NOMO-1 (cell line): ENCODE measurements around the gene SLC35D2.
"Not testable (repeated sequence)": the region's sequence is repeated elsewhere in the genome, so short reads cannot be mapped to it uniquely, and the experiment has no call there.

Experiments
- DNase-seq, 2 experiments: peaks; one replicate each; lab custom pipeline; 2025; ENCODE audit not compliant: unreplicated experiment in 2 of 2; lab: John Stamatoyannopoulos, UW

Gene SLC35D2

DNA sequence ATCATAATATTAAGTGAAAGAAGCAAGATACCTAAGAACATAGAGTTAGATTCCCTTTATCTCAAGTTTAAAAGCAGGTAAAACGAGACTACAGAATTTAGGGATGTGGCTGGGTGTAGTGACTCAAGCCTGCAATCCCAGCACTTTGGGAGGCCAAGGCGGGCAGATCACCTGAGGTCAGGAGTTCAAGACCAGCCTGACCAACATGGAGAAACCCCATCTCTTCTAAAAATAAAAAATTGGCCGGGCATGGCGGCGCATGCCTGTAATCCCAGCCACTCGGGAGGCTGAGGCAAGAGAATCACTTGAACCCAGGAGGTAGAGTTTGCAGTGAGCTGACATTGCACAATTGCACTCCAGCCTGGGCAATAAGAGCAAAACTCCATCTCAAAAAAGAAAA lies 21.4 kb downstream of the SLC35D2 start:
- DNase-seq = not testable (repeated sequence)

DNA sequence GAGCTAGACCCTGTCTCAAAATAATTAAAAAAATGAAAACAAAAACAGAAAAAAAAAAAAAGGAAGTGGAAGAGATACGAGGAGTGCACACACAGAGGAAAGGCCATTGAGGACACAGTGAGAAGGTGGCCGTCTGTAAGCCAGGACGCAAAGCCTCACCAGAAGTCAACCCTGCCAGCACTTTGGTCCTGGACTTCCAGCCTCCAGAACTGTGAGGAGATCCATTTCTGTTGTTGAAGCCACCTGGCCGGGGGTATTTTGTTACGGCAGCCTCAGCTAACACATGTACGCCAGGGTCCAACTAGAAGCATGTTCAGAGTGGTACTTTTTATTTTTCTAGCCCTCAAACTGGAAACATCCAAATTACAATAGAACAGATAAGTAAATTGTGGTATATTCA lies 21.8 kb downstream of the SLC35D2 start:
- no peak for DNase-seq

DNA sequence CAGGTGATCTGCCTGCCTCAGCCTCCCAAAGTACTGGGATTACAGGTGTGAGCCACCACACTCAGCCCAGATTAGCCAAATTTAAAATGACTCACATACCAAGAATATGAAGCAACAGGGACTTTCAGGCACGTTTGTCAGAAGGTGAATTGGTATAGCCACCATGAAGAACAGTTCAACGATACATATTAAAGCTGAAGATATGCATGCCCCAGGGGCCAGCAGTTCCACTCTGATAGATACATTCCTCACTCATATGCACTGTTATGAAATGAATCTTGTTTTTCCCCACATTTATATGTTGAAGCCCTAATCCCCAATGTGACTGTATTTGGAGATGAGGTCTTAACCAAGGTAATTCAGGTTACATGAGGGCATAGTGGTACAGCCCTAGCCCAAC lies 22.5 kb downstream of the SLC35D2 start:
- no peak for DNase-seq

DNA sequence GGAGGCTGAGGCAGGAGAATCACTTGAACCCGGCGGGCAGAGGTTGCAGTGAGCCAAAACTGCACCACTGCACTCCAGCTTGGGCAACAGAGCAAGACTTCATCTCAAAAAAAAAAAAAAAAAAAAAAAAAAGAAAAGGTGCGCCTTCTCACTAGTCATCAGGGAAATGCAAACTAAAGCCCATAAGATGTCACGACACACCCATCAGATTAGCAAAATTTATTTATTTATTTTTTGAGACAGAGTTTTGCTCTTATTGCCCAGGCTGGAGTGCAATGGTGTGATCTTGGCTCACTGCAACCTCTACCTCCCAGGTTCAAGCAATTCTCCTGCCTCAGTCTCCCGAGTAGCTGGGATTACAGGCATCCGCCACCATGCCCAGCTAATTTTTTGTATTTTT lies 23.0 kb downstream of the SLC35D2 start:
- DNase-seq = not testable (repeated sequence)

DNA sequence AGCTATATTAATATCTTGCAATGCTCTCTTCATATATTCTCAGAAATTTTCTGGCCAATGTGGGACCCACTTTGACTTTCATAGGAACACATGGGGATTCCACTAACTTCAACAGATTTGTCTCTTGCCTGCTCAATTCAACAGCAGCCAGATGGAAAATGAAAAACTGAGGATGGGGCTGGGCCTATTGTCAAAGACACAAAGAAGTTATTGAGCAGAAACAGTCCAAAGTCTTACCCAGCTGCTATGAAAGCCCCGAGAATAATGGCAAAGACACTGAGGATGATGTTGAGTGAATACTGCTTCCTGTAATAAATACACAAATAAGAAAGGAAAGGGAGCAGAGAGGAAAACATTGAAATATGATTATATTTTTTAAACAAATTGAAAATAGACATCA lies 32.6 kb downstream of the SLC35D2 start:
- no peak for DNase-seq

DNA sequence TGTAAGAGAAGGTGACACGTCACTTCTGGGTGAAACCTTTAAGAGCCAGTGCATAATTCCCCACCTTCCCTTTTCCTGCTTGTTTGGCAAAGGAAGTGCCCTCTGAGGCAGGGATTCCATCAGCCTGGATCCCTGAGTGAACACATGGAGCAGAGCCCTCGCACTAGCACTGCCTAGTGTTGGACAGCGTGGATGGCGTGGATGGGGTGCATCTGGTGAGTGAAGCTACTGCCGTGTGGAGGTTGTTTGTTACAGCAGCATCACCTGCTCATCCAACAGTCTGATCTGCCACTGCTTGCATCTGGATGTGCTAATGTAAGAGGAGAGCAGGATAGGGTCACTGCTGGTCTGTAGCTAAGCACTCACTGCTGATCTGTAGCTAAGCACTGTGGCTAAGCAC lies 35.2 kb downstream of the SLC35D2 start:
- DNase-seq = no peak

DNA sequence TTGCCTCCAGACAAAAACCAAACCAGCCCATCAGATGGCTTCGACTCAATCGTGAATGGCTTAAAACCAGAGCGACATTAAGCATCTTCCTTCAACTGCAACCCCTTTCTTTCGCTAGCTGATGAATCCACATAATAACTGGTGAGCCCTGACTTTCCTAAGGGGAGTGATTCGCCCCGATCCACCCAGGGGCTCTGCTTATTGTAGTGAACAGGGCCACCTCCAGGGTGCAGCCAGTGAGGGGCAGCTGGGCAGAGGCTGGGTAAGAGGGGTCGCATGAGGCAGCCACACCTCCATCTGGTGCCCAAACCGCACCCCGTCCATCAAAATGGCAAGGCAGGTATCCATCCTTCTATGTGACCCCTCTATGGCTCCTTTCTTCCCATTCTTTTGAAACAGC lies 38.0 kb downstream of the SLC35D2 start:
- DNase-seq = no peak

DNA sequence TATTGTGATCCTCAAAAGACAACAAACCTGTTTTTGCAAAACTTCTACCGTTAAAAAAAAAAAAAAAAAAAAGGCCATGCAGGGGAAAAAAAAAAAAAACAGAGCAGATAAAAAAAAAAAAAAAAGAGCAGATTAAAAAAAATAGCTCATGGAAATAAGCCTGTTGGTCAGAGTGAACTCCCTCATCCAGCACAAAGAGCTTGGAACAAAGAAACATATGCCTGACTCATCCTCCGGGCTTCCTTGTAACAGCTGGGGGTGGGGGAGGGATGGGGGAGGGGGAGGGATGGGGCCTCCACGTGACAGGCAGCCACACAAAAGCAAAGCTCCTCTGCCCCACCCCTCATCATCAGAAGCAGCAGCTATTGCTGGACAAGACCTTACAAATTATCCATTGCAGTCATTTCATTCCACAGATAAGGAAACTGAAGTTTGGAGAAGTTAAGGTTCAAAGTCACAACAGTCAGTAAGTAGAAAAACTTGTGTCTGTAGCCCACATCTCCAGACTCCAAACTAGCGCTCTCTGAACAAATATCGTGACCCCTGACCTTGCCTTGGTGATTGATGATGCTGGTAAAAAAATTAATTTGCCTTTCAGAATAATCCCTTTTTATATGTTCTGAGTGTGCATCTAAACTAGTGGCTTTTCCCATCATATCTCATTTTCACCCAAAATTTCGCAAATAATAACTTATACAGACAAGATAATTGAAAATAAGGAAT lies 38.9 kb downstream of the SLC35D2 start:
- DNase-seq = no peak

DNA sequence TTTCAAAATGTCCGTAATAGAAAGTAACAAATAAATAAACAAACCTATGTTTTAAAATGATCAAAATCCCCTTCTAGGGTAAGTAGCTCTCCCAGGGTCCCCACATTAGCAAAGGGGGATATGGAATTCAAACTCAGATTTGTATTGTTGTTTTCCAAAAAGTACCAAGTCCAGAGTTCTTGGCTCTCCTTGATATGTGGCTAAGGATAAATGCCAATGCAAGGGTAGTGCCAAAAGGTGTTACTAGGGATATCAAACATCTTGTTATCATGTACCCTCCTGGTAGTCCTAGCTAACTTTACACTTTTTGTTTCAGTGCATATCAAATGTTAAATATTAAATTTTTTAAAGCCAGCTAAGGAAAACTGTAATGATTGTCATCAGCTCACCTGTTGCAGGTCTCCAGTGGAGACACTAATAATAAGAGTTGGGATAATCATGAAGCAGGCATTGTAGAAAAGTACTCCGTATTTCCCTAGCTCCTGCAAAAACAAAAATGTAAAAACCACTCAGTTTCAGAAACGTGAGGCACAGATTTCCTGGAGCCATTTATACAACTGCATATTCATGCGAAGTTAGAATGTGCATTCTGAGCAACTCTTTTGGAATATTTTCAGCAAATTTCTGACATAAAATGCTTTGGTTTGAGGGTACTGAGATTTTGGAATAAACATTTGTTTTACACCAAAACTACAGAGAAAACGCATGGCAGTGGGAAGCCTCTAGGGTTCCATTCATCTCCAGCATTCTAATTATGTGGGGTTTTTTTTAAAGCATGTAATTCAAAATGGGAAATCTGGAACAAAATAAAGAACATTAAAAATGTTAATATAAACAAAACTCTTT lies 39.8 kb downstream of the SLC35D2 start:
- no peak for DNase-seq

DNA sequence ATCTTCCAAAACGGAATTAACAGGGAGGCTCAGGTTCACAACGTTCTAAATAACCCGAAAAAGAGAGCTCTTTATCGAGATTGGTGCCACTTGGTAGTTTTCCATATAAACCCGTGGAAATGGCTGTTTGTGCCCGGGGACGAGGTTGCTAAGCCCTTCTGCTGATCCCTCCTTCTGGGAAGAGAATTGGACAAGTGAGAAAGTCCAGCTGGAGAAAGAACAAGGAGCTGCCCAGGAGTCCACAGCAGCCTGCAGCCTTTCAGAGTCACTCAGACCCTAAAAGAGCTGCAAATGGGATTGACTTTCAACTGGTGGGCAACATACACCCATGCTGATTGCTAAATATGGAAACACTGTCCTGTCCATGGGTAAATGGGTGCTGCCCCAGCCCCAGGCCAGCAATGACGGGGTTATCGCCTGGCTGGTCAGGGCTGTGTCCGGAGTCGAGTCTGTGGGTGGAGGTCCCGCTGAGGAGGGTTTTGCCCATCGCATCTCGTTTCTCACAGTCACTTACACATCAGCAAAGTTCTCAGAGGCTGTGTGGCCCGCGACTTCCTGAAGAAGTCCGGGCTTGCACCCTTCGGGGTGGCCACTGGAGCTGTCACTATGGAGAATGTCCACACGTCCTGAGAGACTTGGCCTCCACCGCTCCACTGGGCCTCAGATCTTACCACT lies 40.8 kb downstream of the SLC35D2 start:
- DNase-seq = no peak

DNA sequence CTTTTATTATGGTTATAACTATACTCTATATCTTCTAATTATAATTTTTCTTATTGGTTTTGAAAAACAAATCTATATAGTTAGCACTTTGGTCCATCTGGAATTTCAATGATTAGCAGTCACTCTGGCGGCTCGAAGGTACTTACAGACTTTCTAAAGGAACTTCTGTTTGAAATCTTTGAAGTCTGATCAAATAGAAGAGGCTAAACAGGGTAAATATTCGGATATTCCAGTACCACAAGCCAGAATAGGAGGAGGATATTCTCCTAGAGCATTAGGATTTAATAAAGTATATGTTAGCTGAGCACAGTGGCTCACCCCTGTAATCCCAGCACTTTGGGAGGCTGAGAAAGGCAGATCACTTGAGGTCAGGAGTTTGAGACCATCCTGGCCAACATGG lies 42.8 kb downstream of the SLC35D2 start:
- DNase-seq = no peak

DNA sequence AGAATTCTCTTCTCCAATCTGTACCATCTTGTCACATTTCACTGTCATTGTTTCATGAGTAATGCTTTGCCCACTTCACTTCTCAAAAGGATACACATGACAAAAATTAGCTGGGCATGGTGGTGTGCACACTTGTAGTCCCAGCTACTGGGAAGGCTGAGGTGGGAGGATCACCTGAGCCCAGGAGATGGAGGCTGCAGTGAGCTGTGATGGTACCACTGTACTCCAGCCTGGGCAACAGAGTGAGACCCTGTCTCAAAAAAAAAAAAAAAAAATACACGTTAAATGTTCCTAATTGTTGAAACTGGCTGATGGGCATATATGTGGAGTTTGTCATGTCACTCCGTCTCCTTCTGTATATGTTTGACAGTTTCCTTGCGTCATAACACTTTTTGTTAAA lies 45.2 kb downstream of the SLC35D2 start:
- no peak for DNase-seq

DNA sequence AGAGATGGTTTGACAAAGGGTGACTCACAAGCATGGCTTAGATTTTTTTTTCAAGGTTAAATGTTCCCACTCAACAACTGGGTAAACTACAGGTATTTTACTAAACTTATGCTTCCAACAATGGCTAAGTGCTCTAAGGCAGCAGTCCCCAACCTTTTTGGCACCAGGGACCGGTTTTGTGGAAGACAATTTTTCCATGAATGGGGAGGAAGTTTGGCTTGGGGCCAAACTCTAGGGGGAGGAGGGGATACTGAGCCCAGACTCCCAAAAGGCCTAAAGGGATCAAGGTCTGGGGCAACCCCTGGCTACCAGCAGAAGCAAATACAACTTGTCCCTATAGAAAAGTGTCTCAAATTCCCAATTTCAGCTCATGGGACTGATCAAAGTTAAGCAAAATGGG lies 49.6 kb downstream of the SLC35D2 start:
- no peak for DNase-seq

DNA sequence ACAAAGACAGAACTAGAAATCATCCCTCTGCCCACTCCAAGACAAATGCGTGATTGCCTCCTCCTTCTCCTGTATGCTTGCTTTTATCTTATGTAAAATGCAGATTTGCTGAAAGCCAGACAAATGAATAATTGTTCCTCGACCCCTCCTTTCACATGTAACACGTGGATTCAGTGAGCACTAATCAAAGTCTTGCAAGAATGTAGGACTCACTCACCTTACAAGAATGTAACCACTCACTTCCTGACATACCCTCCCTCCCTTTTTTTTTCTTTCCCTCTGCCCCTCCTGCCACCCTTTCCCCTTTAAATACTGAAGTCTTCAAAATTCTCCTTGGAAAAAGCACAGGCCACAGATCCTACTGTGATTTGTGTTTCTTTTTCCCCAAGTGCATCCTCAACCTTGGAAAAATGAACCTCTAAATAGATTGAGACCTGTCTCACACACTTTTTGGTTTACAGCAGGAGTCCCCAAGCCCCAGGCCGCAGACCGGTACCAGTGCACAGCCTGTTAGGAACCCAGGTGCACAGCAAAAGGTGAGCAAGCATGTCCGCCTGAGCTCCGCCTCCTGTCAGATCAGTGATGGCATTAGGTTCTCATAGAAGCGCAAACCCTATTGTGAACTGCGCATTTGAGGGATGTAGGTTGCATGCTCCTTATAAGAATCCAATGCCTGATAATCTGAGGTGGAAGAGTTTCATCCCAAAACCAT lies 52.1 kb downstream of the SLC35D2 start:
- no peak for DNase-seq

DNA sequence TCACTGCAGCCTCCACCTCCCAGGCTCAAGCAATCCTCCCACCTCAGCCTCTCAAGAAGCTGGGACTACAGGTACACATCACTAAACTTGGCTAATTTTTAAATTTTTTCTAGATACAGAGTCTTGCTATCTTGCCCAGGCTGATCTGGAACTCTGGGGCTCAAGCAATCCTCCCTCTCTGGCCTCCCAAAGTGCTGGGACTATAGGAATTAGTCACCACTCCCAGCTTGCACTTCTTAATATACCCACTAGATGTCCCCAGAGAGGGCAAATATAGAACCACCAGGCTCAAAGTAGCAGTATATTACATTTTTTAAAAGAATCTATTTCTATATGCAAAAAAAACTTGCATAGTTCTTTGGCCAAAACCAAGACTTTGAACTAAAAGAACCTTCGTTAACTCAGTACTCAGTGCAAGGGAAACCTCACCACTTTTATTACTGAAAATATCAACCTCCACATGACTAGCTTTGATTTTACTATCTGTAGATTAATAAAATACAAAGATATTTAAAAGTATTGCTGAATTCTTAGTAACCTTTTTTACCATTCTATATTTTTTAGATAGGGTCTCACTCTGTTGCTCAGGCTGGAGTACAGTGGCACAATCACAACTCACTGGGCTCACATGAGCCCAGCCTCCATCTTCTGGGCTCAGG lies 55.7 kb downstream of the SLC35D2 start:
- peak; percentile 12 to 16 for DNase-seq

DNA sequence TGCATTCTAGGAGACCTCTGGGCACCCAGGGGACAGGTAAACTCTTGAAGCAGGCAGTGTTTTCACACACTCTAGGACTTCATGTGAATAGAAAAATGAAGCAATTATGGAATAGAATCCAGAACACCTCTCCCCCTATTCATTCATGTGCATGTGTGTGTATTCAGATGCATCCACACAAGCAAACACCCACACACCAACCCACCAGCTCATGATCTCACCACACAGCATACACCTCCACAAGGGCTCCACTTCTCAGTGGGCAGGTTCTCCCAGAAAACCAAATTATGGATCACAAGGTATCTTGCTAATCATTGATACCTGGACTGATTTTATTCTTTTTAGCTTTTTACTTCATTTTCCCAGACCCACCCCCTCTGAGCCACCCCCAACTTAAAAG lies 60.3 kb downstream of the SLC35D2 start:
- no peak for DNase-seq

DNA sequence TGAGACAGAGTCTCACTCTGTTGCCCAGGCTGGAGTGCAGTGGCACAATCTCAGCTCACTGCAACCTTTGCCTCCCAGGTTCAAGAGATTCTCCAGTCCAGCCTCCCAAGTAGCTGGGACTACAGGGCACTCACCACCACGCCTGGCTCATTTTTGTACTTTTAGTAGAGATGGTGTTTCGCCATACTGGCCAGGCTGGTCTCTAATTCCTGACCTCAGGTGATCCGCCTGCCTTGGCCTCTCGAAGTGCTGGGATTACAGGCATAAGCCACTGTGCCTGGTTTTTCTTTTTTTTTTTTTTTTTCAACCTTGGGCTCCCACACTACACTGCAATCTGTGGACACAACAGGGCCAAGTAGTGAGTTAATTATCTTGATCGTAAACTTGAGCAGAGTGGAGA lies 60.8 kb downstream of the SLC35D2 start:
- DNase-seq = not testable (repeated sequence)

DNA sequence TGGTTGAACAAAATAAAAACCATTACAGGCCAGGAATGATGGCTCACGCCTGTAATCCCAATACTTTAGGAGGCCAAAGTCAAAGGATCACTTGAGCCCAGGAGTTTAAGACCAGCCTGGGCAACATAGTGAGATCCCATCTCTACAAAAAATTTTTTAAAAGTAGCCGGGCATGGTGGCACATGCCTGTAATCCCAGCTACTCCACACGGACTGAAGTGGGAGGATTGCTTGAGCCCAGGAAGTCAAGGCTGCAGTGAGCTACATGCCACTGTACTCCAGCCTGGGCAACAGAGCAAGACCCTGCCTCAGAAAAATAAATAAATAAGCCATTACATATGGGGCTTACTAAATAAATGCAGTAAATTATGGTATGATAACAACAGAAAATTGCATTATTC lies 61.3 kb downstream of the SLC35D2 start:
- DNase-seq = not testable (repeated sequence)

DNA sequence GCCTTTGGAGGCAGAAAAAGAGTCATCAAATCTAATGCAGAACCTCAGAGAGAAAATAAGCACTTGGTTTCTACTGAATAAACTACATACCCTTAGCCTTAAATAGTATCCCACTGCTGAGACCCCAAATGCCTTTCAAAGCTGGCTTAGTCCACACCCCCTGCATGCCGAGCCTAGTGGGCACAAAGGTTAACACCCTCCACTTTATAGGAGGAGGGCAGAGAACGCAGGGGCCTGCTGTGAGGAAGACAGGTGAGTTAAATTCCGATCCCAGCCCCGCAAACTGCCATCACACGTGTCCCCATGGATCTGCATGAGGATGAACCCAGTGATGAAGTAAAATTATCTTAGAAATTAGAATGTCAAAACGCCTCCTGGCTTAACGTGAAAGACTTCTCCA lies 62.0 kb downstream of the SLC35D2 start:
- DNase-seq = no peak

DNA sequence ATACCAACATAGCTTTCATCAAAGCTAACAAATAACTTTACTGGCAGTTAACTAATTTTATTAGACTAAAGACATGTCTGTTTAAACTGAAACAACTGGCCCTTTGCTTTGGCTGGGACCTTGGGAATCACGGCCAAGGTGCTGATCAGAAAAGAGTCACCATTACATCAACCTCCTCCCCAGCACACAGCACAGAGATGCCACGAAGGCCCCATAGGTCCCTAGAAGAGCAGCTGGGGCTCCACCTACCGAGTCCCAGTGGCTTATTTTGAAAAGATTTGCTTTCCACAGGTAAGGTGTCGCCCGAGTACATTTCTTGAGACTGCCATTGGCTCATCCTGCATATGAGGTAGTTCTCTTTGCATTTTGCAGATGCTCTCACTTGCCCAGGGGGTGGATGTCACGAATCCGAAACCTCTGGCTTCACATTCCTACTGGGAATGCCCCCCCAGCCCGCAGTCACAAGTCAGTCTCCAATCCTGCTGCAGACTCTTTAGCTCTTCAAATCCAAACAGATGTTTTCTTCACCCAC lies 62.7 kb downstream of the SLC35D2 start:
- no peak for DNase-seq
